Stimulated activated naive CD4-positive, alpha-beta T cell (primary cell): Measurements from ENCODE around the gene IL1RL2.

Source experiments
- DNase-seq, 6 experiments: peaks; one replicate each; lab custom pipeline; 2025; lab: John Stamatoyannopoulos, UW

IL1RL2 gene

DNA sequence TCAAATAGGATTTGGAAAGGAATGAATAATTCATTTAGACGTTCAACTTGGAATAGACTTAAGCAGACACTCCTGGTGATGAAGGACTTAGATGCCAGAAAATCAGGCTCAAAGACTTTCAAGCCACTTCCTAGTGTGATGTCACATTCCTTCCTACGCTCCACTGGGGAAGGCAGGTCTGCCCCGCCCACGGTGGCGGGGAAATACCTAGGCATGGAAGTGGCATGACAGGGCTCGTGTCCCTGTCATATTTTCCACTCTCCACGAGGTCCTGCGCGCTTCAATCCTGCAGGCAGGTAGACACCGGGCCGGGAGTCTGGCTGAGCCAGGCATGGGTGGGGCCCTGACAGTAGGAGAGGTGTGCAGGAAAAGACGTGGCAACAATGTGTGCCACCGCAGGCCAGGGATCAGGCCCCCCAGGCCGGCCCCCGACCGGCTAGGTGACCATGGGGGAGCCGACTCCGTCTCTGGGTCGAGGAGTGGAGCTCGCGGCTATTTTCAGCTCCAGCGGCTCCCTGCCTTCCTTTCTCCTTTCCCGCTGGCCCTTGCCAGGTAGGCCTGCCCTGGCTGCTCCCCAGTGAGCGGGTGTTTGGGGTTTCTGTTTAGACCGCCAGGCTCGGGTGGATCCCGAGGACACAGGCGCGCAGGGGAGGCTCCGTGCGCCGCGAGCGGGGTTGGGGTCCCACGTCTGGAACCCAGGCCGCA, at the start of gene IL1RL2:
Gene IL1RL2, plus strand, starts transcription at position 233 of the 705 bp plus-strand sequence. CDS start 845 bp downstream, outside the sequence.
- no peak for DNase-seq

DNA sequence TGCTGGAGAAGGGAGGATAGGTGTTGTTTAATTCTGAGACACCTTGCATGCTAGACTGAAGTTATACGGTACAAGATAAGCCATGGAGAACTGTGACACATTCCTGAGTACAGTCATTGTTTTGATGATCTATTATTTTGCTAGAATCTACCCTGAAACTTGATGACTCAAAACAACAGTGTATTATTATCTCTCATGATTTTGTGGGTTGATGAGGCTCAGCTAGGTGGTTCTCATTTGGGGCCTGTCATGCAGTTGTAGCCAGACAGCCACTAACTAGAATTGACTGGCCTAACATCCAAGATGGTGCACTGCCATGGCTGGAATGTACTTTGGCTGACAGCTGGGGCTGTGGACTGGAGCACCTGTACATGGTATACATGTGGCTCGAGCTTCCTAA, 49.7 kb upstream of the IL1RL2 start:
- DNase-seq: no peak

DNA sequence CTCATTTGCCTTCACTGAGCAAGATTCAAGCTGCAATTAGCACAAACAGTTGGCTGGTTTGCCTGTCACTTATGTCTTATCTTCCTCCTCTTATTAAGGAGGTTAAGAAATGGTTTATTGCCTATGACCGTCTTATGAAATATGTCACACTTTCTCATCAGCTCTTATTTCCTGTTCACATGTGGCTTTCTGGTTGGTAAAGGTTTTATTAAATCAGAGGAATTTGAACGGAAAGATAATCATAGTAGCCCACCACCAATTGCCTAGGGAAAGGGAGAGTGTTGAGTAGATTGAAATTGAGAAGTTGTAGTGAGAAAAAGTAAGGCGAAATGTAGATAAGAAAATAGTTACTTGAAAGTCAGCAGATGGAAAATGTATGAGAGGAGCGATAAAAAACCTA, 48.5 kb upstream of the IL1RL2 start:
- DNase-seq: no peak

DNA sequence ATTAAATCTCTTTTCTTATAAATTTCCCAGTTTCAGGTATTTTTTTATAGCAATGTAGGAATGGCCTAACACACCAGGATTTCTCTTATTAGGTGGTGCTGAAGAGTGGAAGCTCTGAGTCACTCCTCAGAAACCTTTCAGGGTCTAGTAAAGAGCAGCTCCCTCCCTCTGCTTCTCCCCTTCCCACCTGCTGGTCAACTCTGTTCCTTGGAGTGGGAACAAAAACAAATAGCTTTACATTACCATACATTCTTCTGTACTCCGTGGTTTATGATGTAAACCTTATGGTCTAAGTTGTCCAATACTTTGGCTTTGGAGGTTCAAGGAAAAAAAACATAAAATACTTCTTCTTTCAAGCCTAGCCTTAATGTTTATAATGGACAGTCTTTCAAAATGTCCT, 47.0 kb upstream of the IL1RL2 start:
- DNase-seq: no peak

DNA sequence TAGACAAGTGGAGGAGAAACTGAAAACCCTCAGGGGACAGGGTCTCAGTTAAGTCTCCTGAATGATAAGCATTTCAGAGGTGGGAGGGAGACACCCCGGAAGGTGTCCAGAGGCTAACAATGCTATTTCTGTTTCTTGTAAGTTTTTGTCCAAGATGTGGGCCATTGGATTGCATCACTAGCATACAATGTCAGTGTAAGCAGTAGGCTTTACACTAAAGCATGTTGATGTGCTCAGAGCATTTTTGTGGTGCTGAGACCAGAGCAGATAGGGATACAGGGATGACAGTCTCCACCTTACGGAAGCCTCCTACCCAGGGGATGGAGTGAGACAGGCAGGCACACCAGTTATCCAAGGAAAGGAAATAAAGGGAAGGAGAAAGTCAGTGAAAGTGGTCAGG, 46.4 kb upstream of the IL1RL2 start:
- no peak for DNase-seq

DNA sequence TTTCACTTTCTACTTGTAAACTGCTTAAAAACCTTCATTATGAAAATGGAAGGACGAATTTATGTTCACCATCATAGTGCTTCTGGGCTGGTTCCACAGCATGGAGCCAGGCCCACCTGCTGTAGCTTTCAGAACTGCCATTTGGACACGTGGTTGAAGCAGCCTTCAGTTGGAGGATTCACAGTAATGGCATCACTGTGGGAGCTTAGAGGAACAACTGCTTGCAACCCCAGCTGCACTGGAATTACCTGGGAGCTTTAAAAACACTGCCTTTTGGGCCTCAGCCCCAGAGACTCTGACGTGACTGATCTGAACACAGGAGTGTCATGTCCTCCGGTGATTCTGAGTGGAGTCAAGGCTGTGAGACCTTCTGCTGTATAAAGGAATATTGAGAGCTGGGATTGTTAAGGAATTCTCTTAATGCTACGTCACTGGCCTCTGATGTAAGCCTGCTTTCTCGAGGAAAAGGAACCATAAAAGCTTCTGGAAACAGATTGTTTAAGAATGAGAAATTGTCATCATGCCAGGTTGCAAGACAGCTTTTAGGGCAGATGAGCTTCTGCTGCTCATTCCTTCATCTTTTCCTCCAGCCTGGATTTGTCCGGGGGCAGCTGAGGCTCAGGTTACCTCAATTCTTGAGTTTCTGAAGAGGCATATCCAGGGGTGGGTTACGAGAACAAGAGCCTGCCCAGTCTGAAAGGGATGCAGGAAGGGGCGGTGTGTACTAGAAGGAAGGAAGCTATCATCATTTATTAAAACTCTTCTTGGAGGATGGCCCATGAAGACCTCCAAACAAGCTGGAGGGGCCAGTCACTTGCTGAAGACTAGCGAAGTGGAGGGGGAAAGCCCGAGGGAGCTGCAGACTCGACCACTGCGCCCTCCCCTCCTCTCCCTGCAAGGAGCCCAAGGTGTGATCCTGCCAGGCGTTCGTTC, 45.5 kb upstream of the IL1RL2 start:
- DNase-seq: no peak

DNA sequence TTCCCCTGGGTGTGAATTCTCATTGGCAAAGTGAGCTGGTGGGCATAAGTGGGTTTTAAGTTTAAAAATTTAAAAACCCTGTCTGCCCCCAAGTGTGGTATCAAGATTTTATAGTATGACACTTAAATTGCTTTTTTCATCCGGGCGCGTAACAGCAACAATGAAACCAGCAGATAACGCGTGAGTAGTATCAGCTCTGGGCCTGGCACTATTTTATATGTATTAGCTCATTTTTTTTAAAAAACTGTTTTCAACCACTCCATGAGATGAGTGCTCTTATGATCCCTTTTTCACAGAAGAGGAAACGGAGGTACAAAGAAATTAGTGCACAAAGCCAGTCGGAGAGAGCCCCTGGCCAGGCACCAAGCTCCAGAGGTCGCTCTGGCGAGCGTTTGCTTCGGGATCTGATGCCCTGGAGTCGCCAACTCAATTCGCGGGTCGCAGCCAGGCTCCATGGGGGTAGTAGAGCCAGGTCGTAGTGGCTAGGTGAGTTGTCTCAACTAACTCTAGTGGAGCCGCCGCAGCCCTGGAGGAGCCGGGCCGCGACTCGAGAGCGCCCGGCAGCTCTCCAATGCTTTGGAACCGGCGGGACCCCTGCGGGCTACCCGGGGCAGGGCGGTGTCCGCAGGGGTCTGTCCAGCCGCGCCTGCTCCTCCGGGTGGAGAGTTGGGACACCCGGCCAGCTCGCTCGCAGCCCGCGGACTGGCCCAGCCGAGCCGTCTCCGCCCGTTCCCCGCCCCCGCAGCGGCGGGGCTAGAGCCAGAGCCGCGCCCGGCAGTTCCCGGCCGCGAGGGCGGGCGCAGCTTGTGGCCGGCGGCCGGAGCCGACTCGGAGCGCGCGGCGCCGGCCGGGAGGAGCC, 44.6 kb upstream of the IL1RL2 start, which contains the start of gene IL1R1:
Gene IL1R1, plus strand, starts transcription at position 777 of the 859 bp plus-strand sequence. CDS start 14,979 bp downstream, outside the sequence.
- no peak for DNase-seq

DNA sequence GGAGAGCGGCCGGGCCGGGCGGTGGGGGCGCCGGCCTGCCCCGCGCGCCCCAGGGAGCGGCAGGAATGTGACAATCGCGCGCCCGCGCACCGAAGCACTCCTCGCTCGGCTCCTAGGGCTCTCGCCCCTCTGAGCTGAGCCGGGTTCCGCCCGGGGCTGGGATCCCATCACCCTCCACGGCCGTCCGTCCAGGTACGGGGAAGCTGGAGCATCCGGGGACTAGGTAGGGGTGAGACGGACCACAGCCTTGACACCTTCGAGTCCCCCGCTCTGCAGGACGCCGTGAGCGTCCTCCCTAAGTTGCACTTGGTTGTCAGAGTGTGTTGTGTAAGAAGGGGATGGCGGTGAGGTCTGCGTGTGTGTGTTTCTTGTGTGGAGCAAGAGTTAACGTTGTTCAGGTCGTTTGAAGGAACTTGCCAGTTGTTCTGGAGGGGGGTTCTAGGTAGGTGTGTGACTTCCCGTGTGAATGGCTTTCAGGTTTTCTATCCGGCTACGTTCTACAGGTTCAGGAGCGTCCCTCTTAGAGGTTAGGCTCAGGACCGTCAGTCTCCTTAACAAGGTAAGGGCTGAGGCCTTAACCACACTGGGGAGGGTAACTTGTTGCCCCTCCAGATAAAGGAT, 43.9 kb upstream of the IL1RL2 start:
- no peak for DNase-seq

DNA sequence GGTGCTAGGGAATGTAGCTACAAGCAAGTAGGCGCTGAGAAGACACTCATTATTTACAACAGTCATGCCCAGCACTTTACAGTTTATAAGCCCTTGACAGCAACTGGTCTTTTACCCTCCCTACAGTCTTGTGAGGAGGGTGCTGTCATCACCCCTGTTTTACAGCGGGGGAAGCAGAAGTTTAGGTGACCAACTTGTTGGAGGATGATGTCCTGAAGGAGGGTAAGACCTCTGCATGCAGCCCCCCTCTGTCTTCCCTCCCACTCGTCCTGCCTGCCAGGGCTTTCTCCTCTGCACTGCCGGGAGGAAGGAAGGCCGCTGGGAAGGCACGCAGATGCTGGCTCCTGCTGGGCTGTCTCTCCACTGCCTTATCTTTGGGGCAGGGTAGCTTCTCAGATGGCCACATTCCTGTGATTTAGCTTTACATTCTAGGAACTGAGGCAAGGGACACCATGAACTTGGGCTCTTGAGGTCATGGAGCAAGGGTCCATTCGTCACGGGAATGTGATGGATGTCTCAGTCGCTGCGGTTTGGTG, 43.3 kb upstream of the IL1RL2 start:
- DNase-seq: no peak

DNA sequence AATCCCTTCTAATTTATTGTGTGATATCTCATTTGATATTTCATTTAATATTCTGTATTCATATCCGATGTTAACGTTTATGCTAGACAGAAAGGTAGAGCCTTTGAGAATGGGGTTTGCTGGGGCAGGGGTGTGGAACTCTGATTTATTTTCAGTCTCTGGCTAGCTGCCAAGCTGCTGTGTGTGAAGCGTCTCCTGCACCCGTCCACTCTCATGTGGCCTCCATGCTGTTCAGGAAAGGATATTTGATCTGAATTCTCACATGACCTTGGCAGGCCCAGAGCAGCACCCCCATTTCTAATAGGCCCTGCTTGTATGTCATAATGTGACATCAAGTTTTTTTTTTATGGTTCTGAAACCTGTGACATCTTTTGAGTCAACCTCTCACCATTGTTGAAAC, 42.7 kb upstream of the IL1RL2 start:
- DNase-seq: no peak

DNA sequence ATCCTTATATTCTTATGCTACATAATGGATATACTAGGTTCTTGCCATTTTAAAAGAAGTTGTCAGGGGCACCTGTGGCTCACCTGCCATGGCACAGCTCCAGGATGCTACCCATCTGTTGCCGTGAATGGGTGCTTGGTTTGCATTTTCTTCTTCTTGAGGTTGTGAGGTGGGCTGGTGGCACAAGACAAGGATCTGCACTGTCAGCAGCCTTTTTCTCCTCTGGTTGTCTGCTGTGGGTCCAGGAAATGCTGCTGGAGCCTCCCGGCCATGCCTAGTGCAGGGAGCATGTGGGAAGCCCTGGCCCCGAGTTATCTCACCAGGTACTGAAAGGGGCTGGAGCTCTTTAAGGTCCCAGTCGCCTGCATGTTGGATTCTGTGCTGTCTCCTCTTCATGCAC, 41.7 kb upstream of the IL1RL2 start:
- no peak for DNase-seq

DNA sequence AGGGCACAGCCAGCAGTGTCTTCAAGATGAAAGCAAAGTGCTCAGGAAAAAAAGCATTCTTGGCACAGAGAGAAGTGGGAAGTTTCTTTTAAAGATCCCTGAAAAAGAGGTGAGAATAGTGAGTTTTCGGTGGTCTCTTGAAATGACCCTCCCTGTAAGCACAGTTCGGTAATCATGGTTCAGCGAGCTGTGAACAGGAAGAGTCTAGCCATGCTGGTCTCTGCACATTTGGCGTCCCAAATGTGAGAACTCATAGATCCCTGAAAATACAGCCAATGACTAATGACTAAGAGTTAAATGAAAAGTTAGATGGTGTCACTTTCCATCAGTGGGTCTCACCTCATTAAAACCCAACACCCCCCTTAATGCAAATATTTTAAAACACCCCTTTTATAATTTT, 40.9 kb upstream of the IL1RL2 start:
- DNase-seq: no peak

DNA sequence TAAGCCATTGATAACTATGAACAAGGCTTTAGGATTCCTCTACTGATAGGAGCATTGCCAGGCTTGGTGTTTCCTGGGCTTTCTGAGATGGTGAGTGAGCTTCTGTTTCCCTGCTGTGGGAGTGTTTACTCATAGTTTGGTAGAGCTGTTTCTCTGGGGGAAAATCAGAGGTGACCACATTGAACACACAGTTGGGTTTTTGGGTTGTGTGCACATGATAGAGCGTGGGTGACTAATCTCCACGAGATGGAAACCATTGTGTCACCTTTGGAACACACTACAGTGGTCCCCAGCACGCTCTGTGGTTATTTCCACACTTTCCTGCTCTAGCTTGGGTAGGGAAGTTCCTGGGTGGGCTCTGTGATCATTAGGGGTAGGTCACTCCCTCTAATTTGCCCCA, 38.9 kb upstream of the IL1RL2 start:
- DNase-seq: no peak

DNA sequence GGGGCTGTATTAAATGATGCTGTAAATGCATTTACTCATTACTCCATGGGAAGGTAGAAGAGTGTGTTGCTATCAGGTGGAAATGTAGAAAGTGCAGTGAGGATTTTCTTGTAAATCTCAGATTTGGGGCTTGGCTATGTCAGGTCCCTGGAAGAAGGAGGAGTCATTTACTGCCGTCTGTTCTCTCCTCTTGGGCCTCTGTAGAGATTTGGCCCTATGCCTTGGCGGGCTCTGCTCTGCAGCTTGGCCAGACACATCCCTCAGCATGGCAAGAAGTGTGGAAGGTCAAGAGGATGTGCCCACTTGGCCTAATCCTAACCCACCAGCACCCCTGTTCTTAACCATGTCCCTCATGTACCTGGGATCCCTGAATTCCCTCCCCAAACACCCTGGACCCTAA, 37.6 kb upstream of the IL1RL2 start:
- no peak for DNase-seq

DNA sequence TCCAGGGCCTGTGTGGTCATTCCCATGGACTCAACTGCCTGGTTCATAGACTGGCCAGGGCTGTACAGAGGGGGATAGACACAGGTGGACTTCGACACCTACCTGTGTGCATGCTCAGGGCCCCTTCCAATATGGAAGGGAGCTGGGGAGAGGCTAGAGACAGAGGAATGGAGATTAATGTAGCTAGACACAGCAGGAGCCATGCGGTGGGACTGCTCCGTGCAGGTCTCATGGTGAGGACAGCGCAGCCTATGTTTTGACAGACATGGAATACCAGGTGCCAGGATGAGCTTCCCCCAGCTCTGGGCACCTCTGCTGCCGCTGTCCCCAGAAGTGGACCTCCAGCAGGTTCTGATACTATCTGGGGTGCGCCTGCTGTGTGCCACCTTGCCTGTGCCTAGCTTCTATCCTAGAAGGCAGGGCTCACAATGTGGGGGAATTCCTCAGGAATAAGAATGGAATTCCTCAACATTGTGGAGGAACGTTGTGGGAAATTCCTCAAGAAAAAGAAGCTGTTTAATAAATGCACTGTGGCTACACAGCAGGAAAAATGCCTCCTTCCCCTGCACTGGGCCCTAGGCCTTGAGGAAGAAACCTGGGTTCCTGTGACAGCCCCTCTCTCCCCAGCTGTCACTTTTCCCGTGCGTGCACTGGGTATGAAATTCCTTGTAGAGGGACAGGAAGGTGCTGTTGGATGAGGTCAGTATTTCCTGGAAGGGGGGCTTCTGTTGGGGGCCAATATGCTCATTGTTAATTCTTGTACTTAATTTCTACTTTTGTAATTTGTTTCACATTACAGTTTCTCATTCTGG, 37.0 kb upstream of the IL1RL2 start:
- DNase-seq: no peak

DNA sequence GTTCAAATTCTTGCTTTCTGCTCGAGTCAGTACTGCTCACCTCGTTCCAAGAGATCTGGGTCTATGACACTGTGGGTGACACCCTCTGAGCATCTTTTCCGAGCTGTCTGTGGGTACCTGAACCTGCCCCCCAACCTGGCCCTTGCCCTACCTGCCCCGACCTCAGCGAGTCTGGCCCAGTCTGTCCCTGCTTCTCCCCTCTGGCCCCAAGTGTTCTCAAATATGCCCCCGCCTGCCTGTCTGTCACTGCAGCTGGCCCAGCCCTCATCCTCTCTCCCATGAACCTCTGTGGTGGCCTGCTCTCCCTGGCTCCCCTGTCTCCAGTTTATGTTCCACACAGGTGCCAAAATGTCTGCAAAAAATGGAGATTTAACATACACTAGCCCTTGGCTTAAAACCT, 32.5 kb upstream of the IL1RL2 start:
- no peak for DNase-seq

DNA sequence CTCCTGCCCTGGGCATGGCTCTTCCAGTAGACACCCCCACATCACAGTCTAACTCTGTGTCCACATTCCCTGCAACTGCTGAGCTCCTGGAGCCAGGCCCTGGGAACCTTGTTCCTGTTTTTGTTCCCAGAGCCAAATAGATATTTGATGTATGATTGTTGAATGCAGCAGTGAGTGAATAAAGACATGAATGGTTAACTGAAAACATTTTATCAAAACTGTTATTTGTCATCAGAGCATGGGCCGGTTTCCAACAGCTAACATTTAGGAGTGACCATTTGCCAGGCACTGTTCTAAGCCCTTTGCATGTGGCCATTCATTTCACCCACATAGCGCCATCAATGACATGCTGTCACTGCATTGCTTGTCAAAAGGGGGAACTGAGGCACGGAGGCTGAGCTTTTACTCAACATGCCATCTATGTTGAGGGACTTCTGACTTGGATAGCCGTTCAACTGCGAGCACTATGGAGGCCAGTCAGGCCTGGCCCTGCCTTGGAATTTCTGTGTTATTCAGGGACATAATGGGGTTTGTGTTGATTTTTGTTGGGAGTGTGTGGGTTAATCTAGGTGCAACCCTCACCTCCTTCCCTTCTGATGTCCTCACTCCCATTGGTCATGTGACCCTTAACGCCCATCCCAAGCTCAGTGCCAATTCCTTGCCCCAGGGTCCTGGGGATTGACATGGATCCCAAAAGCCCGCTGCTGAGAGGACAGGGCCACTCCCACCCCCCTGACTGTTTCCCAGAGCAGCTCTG, 31.7 kb upstream of the IL1RL2 start:
- no peak for DNase-seq

DNA sequence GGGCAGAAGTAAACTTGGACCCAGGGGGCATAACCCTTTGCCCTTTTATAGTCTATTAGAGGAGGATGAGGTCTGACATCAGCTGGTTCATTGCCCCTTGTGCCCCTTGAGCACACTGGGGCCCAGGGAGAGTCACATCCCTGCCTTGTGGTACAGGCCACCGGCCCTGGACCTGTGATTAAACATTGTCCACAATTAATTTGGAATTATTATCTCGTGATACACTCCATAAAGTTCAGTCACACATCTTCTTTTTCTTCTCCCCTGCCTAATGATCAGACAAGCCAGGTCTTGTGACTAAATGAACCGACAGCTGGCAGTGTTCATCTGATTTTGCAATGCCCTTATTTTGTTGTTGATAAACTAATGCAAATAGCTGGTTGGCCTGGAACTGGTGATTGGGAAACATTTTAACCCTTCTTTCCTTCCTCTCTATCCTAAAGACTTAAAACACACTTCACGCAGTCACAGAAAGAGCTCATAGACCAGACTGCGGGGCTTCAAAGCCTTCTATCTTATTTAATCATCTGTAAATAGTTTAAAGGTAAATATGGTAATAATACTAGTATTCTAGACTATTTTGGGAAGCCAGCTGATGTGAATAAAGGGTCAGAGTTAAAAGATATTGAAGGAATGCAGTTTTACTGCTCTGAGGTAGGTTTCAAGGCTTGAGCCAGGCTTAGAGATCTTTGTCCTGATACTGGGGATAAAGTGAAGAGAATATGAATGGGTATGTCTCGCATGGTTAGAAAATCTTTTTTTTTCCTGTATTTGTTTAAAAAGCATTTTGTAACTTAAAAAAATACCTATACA, 30.9 kb upstream of the IL1RL2 start:
- DNase-seq: no peak
